Activated CD8-positive, alpha-beta memory T cell treated with anti-CD3 and anti-CD28 coated beads for 1 hour (primary cell): ENCODE results near the gene BCAS3.
"Not testable (repeated sequence)": the region's sequence is repeated elsewhere in the genome, so short reads cannot be mapped to it uniquely, and the experiment has no call there.

Experiments used
- DNase-seq, 2 donors: peaks; one replicate each; pipeline ENCODE4 v3.0.0-alpha.2; 2020; ENCODE audit warnings: low read depth in 1 of 2; ENCODE audit errors: extremely low read depth in 1 of 2

The BCAS3 gene

GRCh38 chr17:60782742-60783141 is 105.1 kb downstream of the BCAS3 start:
- no peak for DNase-seq

- DNase-seq = no peak
Measured at GRCh38 chr17:60790205-60790604, 112.6 kb downstream of the BCAS3 start.

GRCh38 chr17:60792250-60792898 is 114.7 kb downstream of the BCAS3 start:
- DNase-seq = no peak

- no peak for DNase-seq
Measured at GRCh38 chr17:60798576-60798975, 120.9 kb downstream of the BCAS3 start.

- DNase-seq = no peak
Measured at GRCh38 chr17:60802377-60802776, 124.7 kb downstream of the BCAS3 start.

- DNase-seq = no peak
Measured at GRCh38 chr17:60803059-60803458, 125.4 kb downstream of the BCAS3 start.

- DNase-seq = no peak
Measured at GRCh38 chr17:60804831-60805230, 127.2 kb downstream of the BCAS3 start.

- no peak for DNase-seq
Measured at GRCh38 chr17:60809421-60809820, 131.8 kb downstream of the BCAS3 start.

- DNase-seq = not testable (repeated sequence)
Measured at GRCh38 chr17:60814941-60815340, 137.3 kb downstream of the BCAS3 start.

- DNase-seq = no peak
Measured at GRCh38 chr17:60817192-60817591, 139.5 kb downstream of the BCAS3 start.

- no peak for DNase-seq
Measured at GRCh38 chr17:60819447-60820130, 141.9 kb downstream of the BCAS3 start.

- DNase-seq = no peak
Measured at GRCh38 chr17:60823515-60823914, 145.9 kb downstream of the BCAS3 start.

GRCh38 chr17:60825351-60825750 is 147.7 kb downstream of the BCAS3 start:
- DNase-seq = no peak

- DNase-seq = no peak
Measured at GRCh38 chr17:60827943-60828342, 150.3 kb downstream of the BCAS3 start.

- no peak for DNase-seq
Measured at GRCh38 chr17:60832151-60832585, 154.5 kb downstream of the BCAS3 start.

- DNase-seq = no peak
Measured at GRCh38 chr17:60832631-60833030, 155.0 kb downstream of the BCAS3 start.

GRCh38 chr17:60840456-60840855 is 162.8 kb downstream of the BCAS3 start:
- DNase-seq = no peak

GRCh38 chr17:60845012-60845411 is 167.4 kb downstream of the BCAS3 start:
- no peak for DNase-seq

- no peak for DNase-seq
Measured at GRCh38 chr17:60846175-60846574, 168.5 kb downstream of the BCAS3 start.

GRCh38 chr17:60851181-60851580 is 173.5 kb downstream of the BCAS3 start:
- DNase-seq = no peak

GRCh38 chr17:60857556-60858080 is 180.0 kb downstream of the BCAS3 start:
- no peak for DNase-seq

- no peak for DNase-seq
Measured at GRCh38 chr17:60862482-60862881, 184.8 kb downstream of the BCAS3 start.
